Measurements from ENCODE around the gene VWA1.

Gene VWA1

GRCh38 chr1:1489231-1489630 lies 53.7 kb downstream of the VWA1 start:
- DNase-seq = no peak

- DNase-seq = no peak
Observed at GRCh38 chr1:1489861-1490260, 54.4 kb downstream of the VWA1 start.

GRCh38 chr1:1490633-1491230 lies 55.2 kb downstream of the VWA1 start:
- no peak for DNase-seq

- no peak for DNase-seq
Observed at GRCh38 chr1:1491601-1492000, 56.1 kb downstream of the VWA1 start.
